ENCODE data around the gene MRPL20.
"Not testable (repeated sequence)": the region's sequence is repeated elsewhere in the genome, so short reads cannot be mapped to it uniquely, and the experiment has no call there.

MRPL20 gene

GRCh38 chr1:1388078-1388472 lies 19.0 kb downstream of the MRPL20 start:
- POLR2A ChIA-PET, result interaction anchor here (1.0 to 1.7 kb wide), 3 partner anchors 11 to 20 kb away, joined by 4 to 5 read pairs (median 5); partner anchors contain the start of genes AURKAIP1 and CCNL2
- DNase-seq (ENCODE audit: extremely low spot score), result no peak
- CTCF ChIA-PET, result interaction anchor here (0.6 kb wide), 1 partner anchor 87 kb away, joined by 3 read pairs; no protein-coding TSS in a partner anchor
- TF ChIP-seq HDGF (IDR thresholded peaks at IDR 0.05; ENCODE audit: borderline replicate concordance) (no peak), FOXM1 (IDR thresholded peaks at IDR 0.05; ENCODE audit: borderline replicate concordance) (no peak), SP1 (IDR thresholded peaks at IDR 0.05) (no peak), ZNF384 (IDR thresholded peaks at IDR 0.05) (no peak), FOXA1 (IDR thresholded peaks at IDR 0.05) (no peak), ELF4 (IDR thresholded peaks at IDR 0.05) (no peak), BHLHE40 (IDR thresholded peaks at IDR 0.05; ENCODE audit: borderline replicate concordance) (no peak), PKNOX1 (IDR thresholded peaks at IDR 0.05) (no peak), CTBP1 (IDR thresholded peaks at IDR 0.05; ENCODE audit: borderline replicate concordance) (no peak), SUZ12 (IDR thresholded peaks at IDR 0.05) (no peak), FOXK2 (IDR thresholded peaks at IDR 0.05) (no peak), L3MBTL2 (conservative IDR thresholded peaks at IDR 0.05) (no peak), LEF1 (IDR thresholded peaks at IDR 0.05; ENCODE audit: borderline replicate concordance) (no peak)

GRCh38 chr1:1387098-1388077 lies 19.7 kb downstream of the MRPL20 start:
- CTCF ChIA-PET, result interaction anchor here (0.6 kb wide), 1 partner anchor 86 kb away, joined by 3 read pairs; no protein-coding TSS in a partner anchor
- no peak for TF ChIP-seq SUZ12 (IDR thresholded peaks at IDR 0.05)
- no peak for TF ChIP-seq CTBP1 (IDR thresholded peaks at IDR 0.05; ENCODE audit: borderline replicate concordance)
- no peak for TF ChIP-seq SP1 (IDR thresholded peaks at IDR 0.05)
- TF ChIP-seq PKNOX1 (IDR thresholded peaks at IDR 0.05), result no peak
- no peak for TF ChIP-seq TARDBP (IDR thresholded peaks at IDR 0.05)
- no peak for TF ChIP-seq LEF1 (IDR thresholded peaks at IDR 0.05; ENCODE audit: borderline replicate concordance)
- no peak for TF ChIP-seq FOXK2 (IDR thresholded peaks at IDR 0.05)
- no peak for TF ChIP-seq ARNT (IDR thresholded peaks at IDR 0.05)
- no peak for DNase-seq (ENCODE audit: extremely low spot score)
- POLR2A ChIA-PET, result interaction anchor here (1.0 to 1.7 kb wide), 3 partner anchors 12 to 20 kb away, joined by 4 to 5 read pairs (median 5); partner anchors contain the start of genes AURKAIP1 and CCNL2

- TF ChIP-seq ELF4 (IDR thresholded peaks at IDR 0.05), result no peak
- TF ChIP-seq FOXK2 (IDR thresholded peaks at IDR 0.05), result no peak
- TF ChIP-seq HDGF (IDR thresholded peaks at IDR 0.05; ENCODE audit: borderline replicate concordance), result no peak
- ChIA-PET CTCF (no interaction called here), POLR2A (interaction anchor here (1.3 to 1.9 kb wide), 2 partner anchors 10 to 13 kb away, joined by 4 to 6 read pairs; partner anchors contain the start of genes AURKAIP1 and CCNL2)
- no peak for DNase-seq (ENCODE audit: extremely low spot score)
Observed at GRCh38 chr1:1385931-1386330, 21.2 kb downstream of the MRPL20 start.

- DNase-seq (ENCODE audit: extremely low spot score); CTCF ChIA-PET: not testable (repeated sequence)
- POLR2A ChIA-PET, result interaction anchor here (1.3 to 1.9 kb wide), 2 partner anchors 9 to 14 kb away, joined by 4 to 6 read pairs; partner anchors contain the start of genes AURKAIP1 and CCNL2
Observed at GRCh38 chr1:1385339-1385738, 21.8 kb downstream of the MRPL20 start.

GRCh38 chr1:1381294-1381693 lies 25.8 kb downstream of the MRPL20 start:
- ChIA-PET POLR2A (no interaction called here), CTCF (no interaction called here)
- DNase-seq (ENCODE audit: extremely low spot score), result no peak
- TF ChIP-seq FOXK2 (IDR thresholded peaks at IDR 0.05) (no peak), HDGF (IDR thresholded peaks at IDR 0.05; ENCODE audit: borderline replicate concordance) (no peak), SUZ12 (IDR thresholded peaks at IDR 0.05) (no peak), FOXA1 (IDR thresholded peaks at IDR 0.05) (no peak), L3MBTL2 (conservative IDR thresholded peaks at IDR 0.05) (no peak), ELF4 (IDR thresholded peaks at IDR 0.05) (no peak), BHLHE40 (IDR thresholded peaks at IDR 0.05; ENCODE audit: borderline replicate concordance) (no peak), PKNOX1 (IDR thresholded peaks at IDR 0.05) (no peak), SP1 (IDR thresholded peaks at IDR 0.05) (no peak), ARNT (IDR thresholded peaks at IDR 0.05) (no peak), ZNF384 (IDR thresholded peaks at IDR 0.05) (no peak), LEF1 (IDR thresholded peaks at IDR 0.05; ENCODE audit: borderline replicate concordance) (no peak), CTBP1 (IDR thresholded peaks at IDR 0.05; ENCODE audit: borderline replicate concordance) (no peak), NFRKB (IDR thresholded peaks at IDR 0.05) (no peak), FOXM1 (IDR thresholded peaks at IDR 0.05; ENCODE audit: borderline replicate concordance) (no peak), TARDBP (IDR thresholded peaks at IDR 0.05) (no peak)

- ChIA-PET POLR2A (no interaction called here), CTCF (no interaction called here)
- TF ChIP-seq CTBP1 (IDR thresholded peaks at IDR 0.05; ENCODE audit: borderline replicate concordance), result no peak
- TF ChIP-seq SP1 (IDR thresholded peaks at IDR 0.05), result no peak
- no peak for TF ChIP-seq FOXM1 (IDR thresholded peaks at IDR 0.05; ENCODE audit: borderline replicate concordance)
- TF ChIP-seq NFRKB (IDR thresholded peaks at IDR 0.05), result no peak
- TF ChIP-seq BHLHE40 (IDR thresholded peaks at IDR 0.05; ENCODE audit: borderline replicate concordance), result no peak
- no peak for TF ChIP-seq HDGF (IDR thresholded peaks at IDR 0.05; ENCODE audit: borderline replicate concordance)
- TF ChIP-seq TARDBP (IDR thresholded peaks at IDR 0.05), result no peak
- no peak for TF ChIP-seq SUZ12 (IDR thresholded peaks at IDR 0.05)
- TF ChIP-seq ELF4 (IDR thresholded peaks at IDR 0.05), result no peak
- no peak for TF ChIP-seq ARNT (IDR thresholded peaks at IDR 0.05)
- TF ChIP-seq FOXK2 (IDR thresholded peaks at IDR 0.05), result no peak
- no peak for TF ChIP-seq ZNF384 (IDR thresholded peaks at IDR 0.05)
- TF ChIP-seq PKNOX1 (IDR thresholded peaks at IDR 0.05), result no peak
- no peak for TF ChIP-seq L3MBTL2 (conservative IDR thresholded peaks at IDR 0.05)
- TF ChIP-seq LEF1 (IDR thresholded peaks at IDR 0.05; ENCODE audit: borderline replicate concordance), result no peak
- no peak for TF ChIP-seq FOXA1 (IDR thresholded peaks at IDR 0.05)
- no peak for DNase-seq (ENCODE audit: extremely low spot score)
Observed at GRCh38 chr1:1380860-1381259, 26.2 kb downstream of the MRPL20 start.
